MM.1S (cell line): ENCODE data around the gene SWI5.

Experiments
- EZH2phosphoT487 ChIP-seq: fragments of 300-600 bp; sonication (generic); IDR thresholded peaks from 2 replicates; pipeline ENCODE4 v1.6.1; 2018; ENCODE audit warnings: antibody characterized with exemption, low read length
- TF ChIP-seq, protein P1 (sequence below): fragments of 300-600 bp; sonication (generic); IDR thresholded peaks from 2 replicates; pipeline ENCODE4 v1.5.1; 2016; ENCODE audit warnings: antibody characterized with exemption, low read length, mixed read lengths

DNA sequence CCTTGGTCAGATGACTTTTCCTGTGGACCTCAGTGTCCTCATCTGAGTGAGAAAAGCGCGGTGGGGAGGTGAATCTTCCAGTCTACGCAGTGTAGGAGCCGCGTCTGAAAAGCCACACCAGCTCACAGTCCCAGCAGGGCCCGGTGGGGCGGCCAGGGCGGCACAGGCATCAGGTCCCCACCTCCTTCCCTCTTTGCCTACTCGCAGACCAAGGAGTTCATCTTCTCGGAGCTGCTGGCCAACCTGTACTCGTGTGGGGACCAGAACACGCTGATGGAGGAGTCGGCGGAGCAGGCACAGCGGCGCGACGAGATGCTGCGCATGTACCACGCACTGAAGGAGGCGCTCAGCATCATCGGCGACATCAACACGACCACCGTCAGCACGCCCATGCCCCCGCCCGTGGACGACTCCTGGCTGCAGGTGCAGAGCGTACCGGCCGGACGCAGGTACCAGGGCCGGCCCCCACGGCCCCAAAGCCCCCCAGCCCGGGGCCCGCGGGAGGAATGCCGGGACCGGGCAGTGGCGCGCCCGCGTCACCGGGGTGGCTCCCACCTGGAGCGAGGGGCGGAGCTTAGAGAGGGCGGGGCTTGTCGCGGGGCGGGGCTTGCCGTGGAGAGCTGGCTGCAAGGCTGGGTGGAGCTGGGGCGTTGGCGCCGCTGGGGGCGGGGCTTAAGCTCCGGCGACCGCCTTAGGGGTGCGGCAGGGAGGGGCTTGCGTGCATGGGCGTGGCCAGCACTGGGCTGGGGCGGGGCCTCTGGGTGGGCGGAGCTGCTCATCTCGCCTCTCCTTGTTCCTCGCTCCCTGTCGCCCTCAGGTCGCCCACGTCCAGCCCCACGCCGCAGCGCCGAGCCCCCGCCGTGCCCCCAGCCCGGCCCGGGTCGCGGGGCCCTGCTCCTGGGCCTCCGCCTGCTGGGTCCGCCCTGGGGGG is 25.9 kb upstream of the SWI5 start:
- TF ChIP-seq, protein P1, sequence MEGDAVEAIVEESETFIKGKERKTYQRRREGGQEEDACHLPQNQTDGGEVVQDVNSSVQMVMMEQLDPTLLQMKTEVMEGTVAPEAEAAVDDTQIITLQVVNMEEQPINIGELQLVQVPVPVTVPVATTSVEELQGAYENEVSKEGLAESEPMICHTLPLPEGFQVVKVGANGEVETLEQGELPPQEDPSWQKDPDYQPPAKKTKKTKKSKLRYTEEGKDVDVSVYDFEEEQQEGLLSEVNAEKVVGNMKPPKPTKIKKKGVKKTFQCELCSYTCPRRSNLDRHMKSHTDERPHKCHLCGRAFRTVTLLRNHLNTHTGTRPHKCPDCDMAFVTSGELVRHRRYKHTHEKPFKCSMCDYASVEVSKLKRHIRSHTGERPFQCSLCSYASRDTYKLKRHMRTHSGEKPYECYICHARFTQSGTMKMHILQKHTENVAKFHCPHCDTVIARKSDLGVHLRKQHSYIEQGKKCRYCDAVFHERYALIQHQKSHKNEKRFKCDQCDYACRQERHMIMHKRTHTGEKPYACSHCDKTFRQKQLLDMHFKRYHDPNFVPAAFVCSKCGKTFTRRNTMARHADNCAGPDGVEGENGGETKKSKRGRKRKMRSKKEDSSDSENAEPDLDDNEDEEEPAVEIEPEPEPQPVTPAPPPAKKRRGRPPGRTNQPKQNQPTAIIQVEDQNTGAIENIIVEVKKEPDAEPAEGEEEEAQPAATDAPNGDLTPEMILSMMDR: no peak; the same call in 1 of the 2 replicates
- no peak for TF ChIP-seq EZH2phosphoT487
